WERI-Rb-1 (cell line): Measurements from ENCODE around the gene ENTHD1.
A peak's percentile ranks its signal among the peaks of the same experiment; 100 is the strongest.

ENCODE experiments used
- DNase-seq: peaks from one replicate; pipeline ENCODE4 v3.0.0-alpha.2; 2020
- H3K27ac ChIP-seq: fragments of 250-450 bp; sonication (Bioruptor Pico); 2 replicates; pipeline ENCODE4 v1.5.1; 2020; ENCODE audit warnings: mild to moderate bottlenecking, moderate library complexity
- H3K27me3 ChIP-seq: fragments of 250-450 bp; sonication (Bioruptor Pico); 2 replicates; pipeline ENCODE4 v1.5.1; 2021; ENCODE audit warnings: mild to moderate bottlenecking, low read depth, moderate library complexity; ENCODE audit not compliant: insufficient read depth, severe bottlenecking
- H3K36me3 ChIP-seq: fragments of 250-450 bp; sonication (Bioruptor Pico); 2 replicates; pipeline ENCODE4 v1.5.1; 2020; ENCODE audit warnings: mild to moderate bottlenecking, moderate library complexity
- H3K4me3 ChIP-seq: 2 replicates; pipeline ENCODE4 v1.5.1; 2011; ENCODE audit warnings: low read depth, mild to moderate bottlenecking, control low read depth, low read length
- H3K9me3 ChIP-seq: fragments of 250-450 bp; sonication (Bioruptor Pico); 2 replicates; pipeline ENCODE4 v1.5.1; 2021; ENCODE audit warnings: mild to moderate bottlenecking, moderate library complexity; ENCODE audit not compliant: severe bottlenecking
- CTCF ChIP-seq: IDR thresholded peaks from 2 replicates; pipeline ENCODE4 v1.5.1; 2011; ENCODE audit warnings: low read depth, mild to moderate bottlenecking, control low read depth, inconsistent platforms, low read length

The ENTHD1 gene

GRCh38 chr22:39733191-39733590 is 160.4 kb downstream of the ENTHD1 start:
- Histone ChIP-seq H3K9me3 (no peaks in the 10 kb centered on the region), H3K27ac (no peak overlapping the region), H3K27me3 (no peaks in the 10 kb centered on the region), H3K36me3 (no peaks in the 10 kb centered on the region), H3K4me3 (no peak overlapping the region)
- no peak for TF ChIP-seq CTCF
- DNase-seq = no peak

DNA sequence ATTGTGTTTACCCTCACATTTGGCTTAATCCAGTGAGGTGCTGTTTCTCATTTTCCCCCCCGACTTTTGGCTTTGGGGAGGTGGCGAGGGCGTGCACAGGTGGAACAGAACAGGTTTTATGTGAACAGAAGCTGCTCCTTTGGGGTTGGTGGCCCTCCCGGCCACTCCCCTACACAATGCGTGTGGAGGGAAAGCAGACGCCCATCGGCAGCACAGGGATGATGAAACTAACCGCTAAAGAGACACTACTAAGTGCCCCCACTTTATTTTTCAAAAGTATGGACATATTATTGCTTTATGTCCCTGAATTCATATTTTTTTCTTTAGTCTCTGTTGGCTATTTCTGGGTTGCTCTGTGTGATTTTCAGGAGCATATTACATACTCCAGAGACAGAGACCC is 160.9 kb downstream of the ENTHD1 start:
- no peak for DNase-seq
- no peaks in the 10 kb centered on the region for H3K9me3 ChIP-seq
- H3K4me3 ChIP-seq = no peak overlapping the region
- TF ChIP-seq CTCF = no peak
- H3K27ac ChIP-seq = no peak overlapping the region
- H3K27me3 ChIP-seq = no peaks in the 10 kb centered on the region
- H3K36me3 ChIP-seq = no peaks in the 10 kb centered on the region

GRCh38 chr22:39731881-39732555 is 161.5 kb downstream of the ENTHD1 start:
- TF ChIP-seq CTCF = peak; percentile 10; the same call in 1 of the 2 replicates
- H3K27me3 ChIP-seq = no peaks in the 10 kb centered on the region
- H3K27ac ChIP-seq = no peak overlapping the region

GRCh38 chr22:39731481-39731880 is 162.1 kb downstream of the ENTHD1 start:
- H3K36me3 ChIP-seq = no peaks in the 10 kb centered on the region
- DNase-seq = no peak
- H3K4me3 ChIP-seq = no peak overlapping the region
- H3K27me3 ChIP-seq = no peaks in the 10 kb centered on the region
- no peaks in the 10 kb centered on the region for H3K9me3 ChIP-seq
- H3K27ac ChIP-seq = no peak overlapping the region
- TF ChIP-seq CTCF = no peak

More at GRCh38 chr22:39731881-39732555, 161.5 kb downstream of the ENTHD1 start:
- peak; percentile 34 for DNase-seq
- no peak overlapping the region for H3K4me3 ChIP-seq
- H3K36me3 ChIP-seq = no peaks in the 10 kb centered on the region
- H3K9me3 ChIP-seq = no peaks in the 10 kb centered on the region

DNA sequence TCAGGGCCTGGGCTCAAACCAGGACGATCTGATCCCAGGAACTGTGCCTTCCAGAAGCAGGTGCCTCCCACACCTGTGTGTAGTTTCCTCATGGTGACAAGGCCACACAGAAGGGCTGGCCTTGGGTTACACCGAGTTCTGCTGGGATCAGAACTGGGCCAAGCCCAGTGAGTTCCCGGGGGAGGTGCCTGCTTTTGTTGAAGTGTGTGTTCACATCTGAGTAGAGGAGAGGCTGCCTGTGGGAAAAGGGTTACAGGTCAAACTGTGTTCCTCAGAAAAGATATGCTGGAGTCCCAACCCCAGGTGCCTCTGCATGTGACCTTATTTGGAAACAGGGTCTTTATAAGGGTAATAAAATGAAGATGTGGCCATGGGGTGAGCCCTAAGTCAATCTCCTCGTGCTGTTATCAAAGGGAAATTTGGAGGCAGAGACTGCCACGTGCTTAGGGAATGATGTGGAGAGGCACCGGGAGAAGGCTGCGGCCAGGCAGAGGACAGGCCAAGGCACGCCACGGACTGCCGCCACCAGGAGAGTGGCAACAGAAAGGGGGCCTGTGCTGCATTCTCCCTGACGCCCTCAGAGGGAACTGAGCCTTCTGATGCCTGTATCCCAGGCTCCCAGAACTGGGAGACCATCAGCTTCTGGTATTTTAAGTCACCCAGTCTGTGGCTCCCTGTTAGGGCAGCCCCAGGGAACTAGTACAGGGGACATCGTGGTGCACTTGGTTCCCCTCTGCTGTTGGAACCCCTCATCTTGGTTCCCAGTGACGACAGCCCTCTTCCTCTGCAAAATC is 164.2 kb downstream of the ENTHD1 start:
- no peak for TF ChIP-seq CTCF
- no peak overlapping the region for H3K4me3 ChIP-seq
- no peak overlapping the region for H3K27ac ChIP-seq
- DNase-seq = no peak
- no peaks in the 10 kb centered on the region for H3K36me3 ChIP-seq
- H3K27me3 ChIP-seq = no peaks in the 10 kb centered on the region
- H3K9me3 ChIP-seq = no peaks in the 10 kb centered on the region
